ENCODE measurements around the gene WWOX. TPM values are rescaled to one million over a fixed set of nuclear protein-coding genes. Genes with fewer than 3 reads are reported as not detected.

WWOX gene
- total and polyA plus RNA-seq, 2 of the 8 experiments (the other 6 are each of a cell fraction or from before 2014, with no cell fraction given) = 5.4 to 16.7 TPM

DNA sequence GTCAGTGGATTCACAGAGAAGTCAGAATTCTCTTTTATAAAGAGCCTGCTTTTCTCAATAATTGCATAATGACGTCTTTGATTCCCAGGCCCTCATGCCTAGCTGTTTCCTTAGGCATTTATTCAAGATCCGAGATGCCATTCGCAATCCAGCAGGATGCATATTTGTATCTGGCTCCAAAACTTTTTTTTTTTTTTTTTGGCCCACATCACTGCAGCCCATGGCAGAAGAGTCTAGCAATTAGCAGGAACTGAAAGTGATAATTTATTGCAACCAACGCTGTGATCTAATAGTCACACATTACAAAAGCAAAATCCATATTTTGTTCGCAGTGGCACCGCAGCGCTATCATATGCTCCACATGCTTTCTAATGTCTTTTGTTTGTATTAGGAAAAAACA is 997.7 kb downstream of the WWOX start:
- POLR2A ChIA-PET (ENCODE audit: partially characterized antibody) = no interaction called here
- H4K91ac ChIP-seq (replicated peaks; ENCODE audit: insufficient read length, low read length) = no peak overlapping the region
- no peak overlapping the region for H2BK20ac ChIP-seq (ENCODE audit: low read length)
- peaks cover 6 to 15% (median 11%) of the 10 kb centered on the region in 4 experiments for H3K4me1 ChIP-seq (replicated peaks in 1 of 4; ENCODE audit: control insufficient read depth in 3 of 4, insufficient read depth in 4 of 4, low read length in 3 of 4)
- H3K27me3 ChIP-seq (replicated peaks in 1 of 4; ENCODE audit: control insufficient read depth in 3 of 4, extremely low read depth in 1 of 4, insufficient read depth in 3 of 4, low read length in 3 of 4) = no peaks in the 10 kb centered on the region
- no peak for FAIRE-seq
- H2BK120ac ChIP-seq (replicated peaks; ENCODE audit: low read depth, low read length) = no peak overlapping the region
- no peaks in the 10 kb centered on the region for H3K9me3 ChIP-seq (ENCODE audit: insufficient read depth in 2 of 2, low read depth in 1 of 2, low read length in 1 of 2)
- H3K36me3 ChIP-seq (ENCODE audit: control insufficient read depth in 2 of 4, insufficient read depth in 4 of 4, low read length in 3 of 4) = no peaks in the 10 kb centered on the region
- H4K8ac ChIP-seq (ENCODE audit: extremely low read depth, insufficient read depth, low read length) = no peak overlapping the region
- no peak overlapping the region for H3K4me2 ChIP-seq (ENCODE audit: insufficient read depth in 1 of 2, low read depth in 2 of 2, low read length in 2 of 2)
- no peak overlapping the region for H3K23ac ChIP-seq (ENCODE audit: insufficient read length)
- no peak overlapping the region for H3K56ac ChIP-seq (replicated peaks; ENCODE audit: insufficient read length, low read depth, low read length)
- H3K18ac ChIP-seq (ENCODE audit: extremely low read depth, low read length) = no peak overlapping the region
- no peak overlapping the region for H3K27ac ChIP-seq (ENCODE audit: low read depth, low read length)
- no peaks in the 10 kb centered on the region; the same call in 1 of the 2 replicates for H3K23me2 ChIP-seq (ENCODE audit: low read depth, low read length)
- H4K20me1 ChIP-seq (replicated peaks in 1 of 2; ENCODE audit: control insufficient read depth in 1 of 2, insufficient read depth in 2 of 2, low read length in 2 of 2) = no peaks in the 10 kb centered on the region
- H3K14ac ChIP-seq (ENCODE audit: insufficient read length) = no peak overlapping the region
- H2BK12ac ChIP-seq (ENCODE audit: low read depth, low read length) = no peak overlapping the region
- H2BK15ac ChIP-seq (ENCODE audit: low read length) = no peak overlapping the region
- no peak overlapping the region for H4K5ac ChIP-seq (ENCODE audit: insufficient read length, low read depth, low read length)
- no peak overlapping the region for H2AK5ac ChIP-seq (ENCODE audit: low read depth, low read length)
- H2AFZ ChIP-seq (ENCODE audit: low read length) = no peak overlapping the region
- H3K79me1 ChIP-seq (ENCODE audit: low read depth, low read length) = no peaks in the 10 kb centered on the region
- TF ChIP-seq SP4 (IDR thresholded peaks at IDR 0.05; ENCODE audit: low read length) = no peak
- H3K9ac ChIP-seq (replicated peaks in 1 of 4; ENCODE audit: extremely low read depth in 1 of 4, low read depth in 3 of 4, low read length in 3 of 4) = no peak overlapping the region
- no peak overlapping the region for H2BK5ac ChIP-seq (ENCODE audit: low read depth, low read length)
- 87% methylated on average over 7 of the region's 7 CpGs; no CpG with 5 or more reads in 1 of the 2 experiments for WGBS, 2 experiments (ENCODE audit: extremely low coverage in 1 of 2, insufficient coverage in 1 of 2, insufficient read length in 1 of 2, insufficient replicate concordance in 2 of 2, low coverage in 1 of 2, low lambda C conversion rate in 2 of 2, missing lambda C conversion rate in 1 of 2)
- H3K4ac ChIP-seq (replicated peaks; ENCODE audit: insufficient read length, low read depth, low read length) = no peak overlapping the region
- CTCF ChIA-PET (ENCODE audit: partially characterized antibody) = no interaction called here
- DNase-seq (ENCODE audit: low read depth in 1 of 2, low spot score in 2 of 2) = no peak
- no peaks in the 10 kb centered on the region for H3K79me2 ChIP-seq (ENCODE audit: control insufficient read depth in 1 of 2, insufficient read depth in 2 of 2, low read length in 2 of 2)
- no peak overlapping the region for H3K4me3 ChIP-seq (ENCODE audit: extremely low read depth in 1 of 4, insufficient read depth in 2 of 4, low read depth in 3 of 4, low read length in 4 of 4)

Data from H1 (cell line).